BJ (cell line): ENCODE data around the gene NFKBIZ. TPM values are rescaled to one million over a fixed set of nuclear protein-coding genes. Genes with fewer than 3 reads are reported as not detected.
"Not testable (repeated sequence)": the region's sequence is repeated elsewhere in the genome, so short reads cannot be mapped to it uniquely, and the experiment has no call there.

Experiments
- CTCF ChIA-PET: fragments of 350-600 bp; formaldehyde crosslinking; extraction: SDS; loops from one replicate; lab custom pipeline; 2021; ENCODE audit warnings: antibody characterized with exemption, inconsistent platforms; lab: Yijun Ruan, JAX
- POLR2A ChIA-PET: fragments of 300-600 bp; sonication (Branson Sonifier 250); formaldehyde crosslinking; extraction: SDS; loops from one replicate; lab custom pipeline; 2021; ENCODE audit warnings: antibody characterized with exemption; lab: Charles Lee
- DNase-seq: peaks from one replicate; pipeline ENCODE4 v3.0.0-alpha.2; 2011; ENCODE audit warnings: low read depth
- H3K27me3 ChIP-seq: 2 replicates; pipeline ENCODE4 v1.6.0; 2011; ENCODE audit warnings: low read length; ENCODE audit not compliant: control insufficient read depth, insufficient read depth
- H3K36me3 ChIP-seq: 2 replicates; pipeline ENCODE4 v1.5.1; 2011; ENCODE audit warnings: low read length; ENCODE audit not compliant: control insufficient read depth, insufficient read depth
- H3K4me3 ChIP-seq: 2 replicates; pipeline ENCODE4 v1.5.1; 2011; ENCODE audit warnings: low read depth, mild to moderate bottlenecking, control low read depth, low read length
- polyA plus RNA-seq: library from polyadenylated mRNA; depleted of rRNA; stranded (reverse); fragments of >200 nt; gene quantifications from 2 replicates; pipeline ENCODE4 v1.2.3, GENCODE V29; 2011
- TF ChIP-seq, protein P1 (sequence below): IDR thresholded peaks from 2 replicates; pipeline ENCODE4 v1.5.1; 2011; ENCODE audit warnings: low read depth, mild to moderate bottlenecking, control low read depth, inconsistent platforms, low read length, moderate library complexity; ENCODE audit not compliant: insufficient read depth

NFKBIZ gene
- polyA plus RNA-seq, 1 experiment: 50.1 TPM

DNA sequence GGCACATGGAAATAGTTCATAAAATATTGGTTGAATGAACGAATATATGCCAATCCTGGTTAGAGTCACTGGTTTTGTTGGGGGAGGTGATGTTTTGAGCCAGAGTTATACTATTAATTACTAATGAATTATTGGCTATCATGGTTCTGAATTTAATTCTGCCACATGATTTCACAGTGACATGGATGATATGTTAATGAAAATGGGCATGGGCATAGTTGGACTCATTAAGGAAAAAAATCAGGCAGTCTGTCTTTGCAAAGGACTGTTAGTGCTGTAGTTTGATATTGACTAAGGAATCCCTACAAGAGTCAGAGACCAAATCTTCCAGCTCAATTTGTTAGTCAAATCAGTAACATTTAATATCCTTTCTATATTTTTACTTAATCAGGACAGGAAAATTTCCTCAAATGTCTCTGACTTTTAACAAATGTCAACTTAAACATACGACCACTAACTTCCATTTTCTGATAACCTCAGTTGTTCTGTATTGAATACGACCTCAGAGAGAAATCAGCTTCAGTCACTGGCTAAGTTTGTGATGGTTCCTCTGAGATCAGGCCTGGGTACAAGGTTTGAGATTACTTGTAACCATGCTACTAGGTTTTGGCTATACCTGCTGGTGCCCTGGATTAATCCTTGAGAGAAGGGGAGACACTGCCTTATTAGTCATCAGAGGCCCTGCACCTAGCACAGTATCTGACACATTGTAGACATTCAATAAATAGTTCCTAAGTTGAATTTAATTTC lies 13.3 kb downstream of the NFKBIZ start:
- H3K4me3 ChIP-seq: no peak overlapping the region
- DNase-seq: no peak
- ChIA-PET CTCF (no interaction called here), POLR2A (interaction anchor here (0.6 to 0.7 kb wide), 2 partner anchors 13 to 136 kb away, joined by 3 to 5 read pairs; partner anchors contain the start of gene NFKBIZ)
- TF ChIP-seq, protein P1, sequence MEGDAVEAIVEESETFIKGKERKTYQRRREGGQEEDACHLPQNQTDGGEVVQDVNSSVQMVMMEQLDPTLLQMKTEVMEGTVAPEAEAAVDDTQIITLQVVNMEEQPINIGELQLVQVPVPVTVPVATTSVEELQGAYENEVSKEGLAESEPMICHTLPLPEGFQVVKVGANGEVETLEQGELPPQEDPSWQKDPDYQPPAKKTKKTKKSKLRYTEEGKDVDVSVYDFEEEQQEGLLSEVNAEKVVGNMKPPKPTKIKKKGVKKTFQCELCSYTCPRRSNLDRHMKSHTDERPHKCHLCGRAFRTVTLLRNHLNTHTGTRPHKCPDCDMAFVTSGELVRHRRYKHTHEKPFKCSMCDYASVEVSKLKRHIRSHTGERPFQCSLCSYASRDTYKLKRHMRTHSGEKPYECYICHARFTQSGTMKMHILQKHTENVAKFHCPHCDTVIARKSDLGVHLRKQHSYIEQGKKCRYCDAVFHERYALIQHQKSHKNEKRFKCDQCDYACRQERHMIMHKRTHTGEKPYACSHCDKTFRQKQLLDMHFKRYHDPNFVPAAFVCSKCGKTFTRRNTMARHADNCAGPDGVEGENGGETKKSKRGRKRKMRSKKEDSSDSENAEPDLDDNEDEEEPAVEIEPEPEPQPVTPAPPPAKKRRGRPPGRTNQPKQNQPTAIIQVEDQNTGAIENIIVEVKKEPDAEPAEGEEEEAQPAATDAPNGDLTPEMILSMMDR: no peak
- H3K36me3 ChIP-seq: peaks cover 8% of the 10 kb centered on the region
- no peaks in the 10 kb centered on the region for H3K27me3 ChIP-seq

DNA sequence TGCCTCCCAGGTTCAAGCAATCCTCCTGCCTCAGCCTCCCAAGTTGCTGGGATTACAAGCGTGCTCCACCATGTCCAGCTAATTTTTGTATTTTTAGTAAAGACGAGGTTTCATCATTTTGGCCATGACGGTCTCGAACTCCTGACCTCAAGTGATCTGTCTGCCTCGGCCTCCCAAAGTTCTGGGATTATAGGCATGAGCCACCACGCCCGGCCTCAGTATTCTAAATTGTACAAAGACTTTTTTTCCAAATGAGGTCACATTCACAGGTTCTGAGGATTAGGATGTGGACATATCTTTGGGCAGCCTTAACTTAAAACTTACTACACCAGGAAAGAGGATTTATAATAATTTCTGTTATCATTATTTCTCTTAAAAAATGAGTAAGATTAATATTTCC lies 15.6 kb downstream of the NFKBIZ start:
- H3K36me3 ChIP-seq, POLR2A ChIA-PET, H3K4me3 ChIP-seq, DNase-seq, H3K27me3 ChIP-seq: not testable (repeated sequence)
- CTCF ChIA-PET: interaction anchor here (0.8 to 2.4 kb wide), 3 partner anchors 52 to 360 kb away, joined by 3 to 9 read pairs (median 3); no protein-coding TSS in a partner anchor

DNA sequence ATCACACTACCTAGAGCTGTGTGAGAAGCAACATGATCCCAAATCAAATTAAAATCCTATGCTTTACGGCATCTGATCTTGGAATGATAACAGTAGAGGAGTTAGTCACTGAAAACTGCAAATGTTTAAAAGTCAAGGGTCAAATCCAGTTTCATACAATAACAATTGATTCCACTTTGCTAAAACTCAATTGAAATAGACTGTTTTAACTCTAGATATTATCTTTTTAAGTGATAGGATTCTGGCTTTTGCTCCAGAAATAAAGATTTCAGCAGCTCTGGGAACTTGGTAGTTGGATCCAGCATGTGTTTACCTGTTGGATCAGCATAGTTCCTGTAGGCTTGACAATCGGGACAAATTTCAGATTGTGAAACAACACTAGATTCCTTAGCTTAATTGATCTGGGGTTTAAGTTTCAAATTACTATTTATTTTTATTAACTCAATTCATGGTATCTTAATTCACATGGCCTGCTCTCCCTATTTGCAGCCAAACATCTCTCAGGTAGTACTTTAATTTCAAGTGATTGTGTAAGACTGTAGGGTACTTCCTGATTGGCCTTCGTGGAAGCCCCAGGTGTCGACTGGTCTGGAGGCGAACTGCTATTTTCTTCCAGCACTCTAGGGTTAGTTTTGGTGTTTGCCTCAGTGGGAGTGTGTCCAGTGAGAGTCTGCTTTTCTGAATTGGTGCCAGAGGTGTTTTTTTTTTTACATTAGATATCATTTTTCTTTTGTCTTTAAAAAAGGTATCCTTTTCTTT lies 16.6 kb downstream of the NFKBIZ start:
- peaks cover 3% of the 10 kb centered on the region for H3K36me3 ChIP-seq
- ChIA-PET CTCF (interaction anchor here (0.8 to 2.4 kb wide), 2 partner anchors 51 to 359 kb away, joined by 3 to 9 read pairs; no protein-coding TSS in a partner anchor), POLR2A (no interaction called here)
- H3K27me3 ChIP-seq: no peaks in the 10 kb centered on the region
- DNase-seq: no peak
- TF ChIP-seq, protein P1: no peak
- H3K4me3 ChIP-seq: no peak overlapping the region

DNA sequence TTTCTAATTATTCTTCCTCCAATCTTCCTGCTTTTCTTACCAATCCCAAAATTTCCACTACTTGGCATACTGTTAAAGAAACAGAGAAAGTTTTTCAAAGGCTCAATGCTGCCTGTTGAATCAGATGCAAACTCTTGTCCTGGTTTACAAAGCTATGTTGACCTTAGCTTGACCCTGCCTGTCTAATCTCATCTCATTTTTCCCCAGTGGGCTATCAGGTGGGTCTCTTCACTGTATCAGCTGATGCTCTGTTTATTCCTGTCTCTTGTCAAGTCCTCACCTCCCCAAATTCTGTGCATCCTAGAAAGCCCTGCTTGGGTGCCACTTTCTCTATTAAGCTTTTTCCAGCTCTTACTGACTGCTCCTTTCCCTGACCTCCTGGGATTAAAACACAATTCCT lies 18.2 kb downstream of the NFKBIZ start:
- ChIA-PET POLR2A (no interaction called here), CTCF (interaction anchor here (0.7 to 1.9 kb wide), 3 partner anchors 9 to 358 kb away, joined by 4 to 6 read pairs (median 5); no protein-coding TSS in a partner anchor)
- Histone ChIP-seq H3K4me3 (no peak overlapping the region), H3K36me3 (no peaks in the 10 kb centered on the region), H3K27me3 (no peaks in the 10 kb centered on the region)
- DNase-seq: no peak
- TF ChIP-seq, protein P1: no peak

DNA sequence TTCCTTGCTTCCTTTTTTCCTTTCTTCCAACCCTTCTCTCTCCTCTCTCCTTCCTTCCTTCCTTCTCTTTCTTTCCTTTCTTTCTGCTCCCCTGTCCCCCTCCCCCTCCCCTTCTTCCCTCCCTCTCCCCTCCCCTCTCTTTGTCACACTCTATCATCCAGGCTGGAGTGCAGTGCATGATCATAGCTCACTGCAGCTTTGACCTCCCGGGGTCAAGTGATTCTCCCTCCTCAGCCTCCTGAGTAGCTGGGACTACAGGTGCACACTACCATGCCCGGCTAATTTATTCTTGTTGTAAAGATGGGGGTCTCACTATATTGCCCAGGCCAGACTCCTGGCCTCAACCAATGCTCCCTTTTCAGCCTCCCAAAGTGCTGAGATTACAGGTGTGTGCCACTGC lies 18.7 kb downstream of the NFKBIZ start:
- no peak overlapping the region for H3K4me3 ChIP-seq
- DNase-seq: no peak
- TF ChIP-seq, protein P1: no peak
- ChIA-PET POLR2A (no interaction called here), CTCF (interaction anchor here (0.7 to 1.9 kb wide), 3 partner anchors 10 to 357 kb away, joined by 4 to 6 read pairs (median 5); no protein-coding TSS in a partner anchor)
- H3K36me3 ChIP-seq: no peaks in the 10 kb centered on the region
- H3K27me3 ChIP-seq: no peaks in the 10 kb centered on the region
